ENCODE results near the gene FKBP7.

FKBP7 gene

GRCh38 chr2:178514664-178515063 is 36.3 kb upstream of the FKBP7 start:
- H3K4me1 ChIP-seq (ENCODE audit: control insufficient read depth, insufficient read depth, low read length) = no peaks in the 10 kb centered on the region
- no peaks in the 10 kb centered on the region for H3K36me3 ChIP-seq (ENCODE audit: control insufficient read depth, insufficient read depth, low read length)
- no peak overlapping the region for H3K4me3 ChIP-seq (ENCODE audit: insufficient read depth, low read depth, low read length)
- H3K9me3 ChIP-seq (ENCODE audit: control insufficient read depth, low read length) = no peaks in the 10 kb centered on the region
- H3K27ac ChIP-seq (ENCODE audit: insufficient read depth, low read depth, low read length, poor library complexity, severe bottlenecking) = no peak overlapping the region
- no peaks in the 10 kb centered on the region for H3K27me3 ChIP-seq (ENCODE audit: control insufficient read depth, insufficient read depth, low read length, poor library complexity, severe bottlenecking)
- WGBS, 2 experiments = 95 to 100% methylated on average over 2 of the region's 2 CpGs

GRCh38 chr2:178513876-178514275 is 35.5 kb upstream of the FKBP7 start:
- Histone ChIP-seq H3K36me3 (ENCODE audit: control insufficient read depth, insufficient read depth, low read length) (no peaks in the 10 kb centered on the region), H3K9me3 (ENCODE audit: control insufficient read depth, low read length) (no peaks in the 10 kb centered on the region), H3K27ac (ENCODE audit: insufficient read depth, low read depth, low read length, poor library complexity, severe bottlenecking) (no peak overlapping the region), H3K27me3 (ENCODE audit: control insufficient read depth, insufficient read depth, low read length, poor library complexity, severe bottlenecking) (no peaks in the 10 kb centered on the region), H3K4me3 (ENCODE audit: insufficient read depth, low read depth, low read length) (no peak overlapping the region), H3K4me1 (ENCODE audit: control insufficient read depth, insufficient read depth, low read length) (no peaks in the 10 kb centered on the region)
- WGBS, 2 experiments = 95 to 96% methylated on average over 4 of the region's 4 CpGs

- 82 to 96% methylated on average over 2 of the region's 2 CpGs for WGBS, 2 experiments
- H3K27me3 ChIP-seq (ENCODE audit: control insufficient read depth, insufficient read depth, low read length, poor library complexity, severe bottlenecking) = no peaks in the 10 kb centered on the region
- no peaks in the 10 kb centered on the region for H3K36me3 ChIP-seq (ENCODE audit: control insufficient read depth, insufficient read depth, low read length)
- no peaks in the 10 kb centered on the region for H3K9me3 ChIP-seq (ENCODE audit: control insufficient read depth, low read length)
- no peak overlapping the region for H3K27ac ChIP-seq (ENCODE audit: insufficient read depth, low read depth, low read length, poor library complexity, severe bottlenecking)
- H3K4me3 ChIP-seq (ENCODE audit: insufficient read depth, low read depth, low read length) = no peak overlapping the region
- no peaks in the 10 kb centered on the region for H3K4me1 ChIP-seq (ENCODE audit: control insufficient read depth, insufficient read depth, low read length)
Observed at GRCh38 chr2:178512484-178512883, 34.1 kb upstream of the FKBP7 start.

DNA sequence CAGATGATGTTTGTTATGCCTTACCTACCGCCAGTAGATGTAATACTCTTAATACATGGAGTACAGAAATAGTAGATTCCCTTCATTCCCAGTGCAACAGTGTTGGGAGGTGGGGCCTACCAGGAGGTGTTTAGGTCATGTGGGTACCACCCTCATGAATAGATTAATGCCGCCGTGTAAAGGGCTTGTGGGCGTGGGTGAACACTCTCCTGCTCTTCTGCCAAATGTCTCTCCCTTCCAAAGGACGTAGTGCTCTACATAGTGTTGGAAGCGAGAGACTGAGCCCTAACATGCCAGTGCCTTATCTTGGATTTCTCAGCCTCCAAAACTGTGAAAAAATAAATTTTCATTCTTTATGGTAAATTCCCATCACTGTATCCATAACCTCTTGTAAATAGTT is 32.0 kb upstream of the FKBP7 start:
- H3K4me3 ChIP-seq (ENCODE audit: insufficient read depth, low read depth, low read length) = no peak overlapping the region
- H3K27me3 ChIP-seq (ENCODE audit: control insufficient read depth, insufficient read depth, low read length, poor library complexity, severe bottlenecking) = no peaks in the 10 kb centered on the region
- H3K9me3 ChIP-seq (ENCODE audit: control insufficient read depth, low read length) = no peaks in the 10 kb centered on the region
- no peaks in the 10 kb centered on the region for H3K36me3 ChIP-seq (ENCODE audit: control insufficient read depth, insufficient read depth, low read length)
- H3K27ac ChIP-seq (ENCODE audit: insufficient read depth, low read depth, low read length, poor library complexity, severe bottlenecking) = no peak overlapping the region
- WGBS, 2 experiments = 92 to 98% methylated on average over 5 to 6 of the region's 6 CpGs
- H3K4me1 ChIP-seq (ENCODE audit: control insufficient read depth, insufficient read depth, low read length) = no peaks in the 10 kb centered on the region

GRCh38 chr2:178508646-178509045 is 30.2 kb upstream of the FKBP7 start:
- H3K4me1 ChIP-seq (ENCODE audit: control insufficient read depth, insufficient read depth, low read length) = no peaks in the 10 kb centered on the region
- no peaks in the 10 kb centered on the region for H3K27me3 ChIP-seq (ENCODE audit: control insufficient read depth, insufficient read depth, low read length, poor library complexity, severe bottlenecking)
- peaks cover 1% of the 10 kb centered on the region for H3K36me3 ChIP-seq (ENCODE audit: control insufficient read depth, insufficient read depth, low read length)
- 94% methylated on average over 2 of the region's 2 CpGs; no CpG with 5 or more reads in 1 of the 2 experiments for WGBS, 2 experiments
- no peak overlapping the region for H3K4me3 ChIP-seq (ENCODE audit: insufficient read depth, low read depth, low read length)
- H3K27ac ChIP-seq (ENCODE audit: insufficient read depth, low read depth, low read length, poor library complexity, severe bottlenecking) = no peak overlapping the region
- no peaks in the 10 kb centered on the region for H3K9me3 ChIP-seq (ENCODE audit: control insufficient read depth, low read length)

DNA sequence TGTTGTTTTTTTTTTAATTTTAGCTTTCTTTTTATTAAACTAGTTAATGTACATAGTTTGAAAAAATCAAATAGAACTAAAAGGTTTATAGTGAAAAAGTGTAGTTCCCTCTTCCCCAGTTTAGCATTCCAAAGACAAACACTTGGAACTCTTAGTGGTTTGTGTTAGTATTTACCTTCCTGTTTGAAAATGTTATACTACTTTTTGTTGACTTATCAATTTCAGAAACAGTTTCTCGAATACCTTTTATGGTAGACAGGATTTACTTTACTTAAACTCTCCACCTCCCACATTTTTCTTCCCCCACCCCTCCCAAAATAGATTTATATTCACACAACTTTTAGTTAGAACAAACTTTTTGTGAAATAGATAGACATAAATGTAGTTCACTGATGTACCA is 28.5 kb upstream of the FKBP7 start:
- WGBS, 2 experiments = 80 to 100% methylated on average over 1 of the region's 1 CpG

DNA sequence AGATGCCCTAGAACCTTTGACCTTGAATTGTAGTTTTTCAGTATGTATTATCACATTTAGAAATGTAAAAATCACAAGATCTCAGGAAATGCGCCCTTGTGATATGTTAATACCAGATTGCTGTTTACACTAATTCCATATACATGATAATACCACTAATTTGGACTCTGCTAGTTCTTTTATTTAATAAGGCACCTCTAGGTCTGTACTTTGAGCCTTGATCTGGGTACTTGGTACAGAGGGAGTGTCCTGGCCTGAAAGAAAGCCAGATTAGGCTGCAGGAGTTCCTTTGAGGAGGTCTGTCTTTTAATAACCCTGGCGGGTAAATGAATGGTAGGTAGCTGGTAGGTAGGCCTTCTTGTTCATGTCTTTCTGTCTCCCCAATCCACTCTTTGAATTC is 28.1 kb upstream of the FKBP7 start:
- 75 to 78% methylated on average over 1 to 2 of the region's 2 CpGs for WGBS, 2 experiments
- Histone ChIP-seq H3K4me1 (ENCODE audit: control insufficient read depth, insufficient read depth, low read length) (no peaks in the 10 kb centered on the region), H3K36me3 (ENCODE audit: control insufficient read depth, insufficient read depth, low read length) (peaks cover 12% of the 10 kb centered on the region)

More for the DNA sequence above, 28.5 kb upstream of the FKBP7 start:
- no peak overlapping the region for H3K4me3 ChIP-seq (ENCODE audit: insufficient read depth, low read depth, low read length)
- no peak overlapping the region for H3K27ac ChIP-seq (ENCODE audit: insufficient read depth, low read depth, low read length, poor library complexity, severe bottlenecking)
- no peaks in the 10 kb centered on the region for H3K4me1 ChIP-seq (ENCODE audit: control insufficient read depth, insufficient read depth, low read length)
- no peaks in the 10 kb centered on the region for H3K9me3 ChIP-seq (ENCODE audit: control insufficient read depth, low read length)
- peaks cover 8% of the 10 kb centered on the region for H3K36me3 ChIP-seq (ENCODE audit: control insufficient read depth, insufficient read depth, low read length)
- H3K27me3 ChIP-seq (ENCODE audit: control insufficient read depth, insufficient read depth, low read length, poor library complexity, severe bottlenecking) = no peaks in the 10 kb centered on the region

GRCh38 chr2:178506101-178506500 is 27.7 kb upstream of the FKBP7 start:
- no peak overlapping the region for H3K27ac ChIP-seq (ENCODE audit: insufficient read depth, low read depth, low read length, poor library complexity, severe bottlenecking)
- WGBS, 2 experiments = 89 to 95% methylated on average over 1 of the region's 1 CpG
- H3K4me3 ChIP-seq (ENCODE audit: insufficient read depth, low read depth, low read length) = no peak overlapping the region
- no peaks in the 10 kb centered on the region for H3K4me1 ChIP-seq (ENCODE audit: control insufficient read depth, insufficient read depth, low read length)
- peaks cover 12% of the 10 kb centered on the region for H3K36me3 ChIP-seq (ENCODE audit: control insufficient read depth, insufficient read depth, low read length)
- H3K27me3 ChIP-seq (ENCODE audit: control insufficient read depth, insufficient read depth, low read length, poor library complexity, severe bottlenecking) = no peaks in the 10 kb centered on the region
- H3K9me3 ChIP-seq (ENCODE audit: control insufficient read depth, low read length) = no peaks in the 10 kb centered on the region

More for the DNA sequence above, 28.1 kb upstream of the FKBP7 start:
- Histone ChIP-seq H3K9me3 (ENCODE audit: control insufficient read depth, low read length) (no peaks in the 10 kb centered on the region), H3K27ac (ENCODE audit: insufficient read depth, low read depth, low read length, poor library complexity, severe bottlenecking) (no peak overlapping the region), H3K4me3 (ENCODE audit: insufficient read depth, low read depth, low read length) (no peak overlapping the region), H3K27me3 (ENCODE audit: control insufficient read depth, insufficient read depth, low read length, poor library complexity, severe bottlenecking) (no peaks in the 10 kb centered on the region)

DNA sequence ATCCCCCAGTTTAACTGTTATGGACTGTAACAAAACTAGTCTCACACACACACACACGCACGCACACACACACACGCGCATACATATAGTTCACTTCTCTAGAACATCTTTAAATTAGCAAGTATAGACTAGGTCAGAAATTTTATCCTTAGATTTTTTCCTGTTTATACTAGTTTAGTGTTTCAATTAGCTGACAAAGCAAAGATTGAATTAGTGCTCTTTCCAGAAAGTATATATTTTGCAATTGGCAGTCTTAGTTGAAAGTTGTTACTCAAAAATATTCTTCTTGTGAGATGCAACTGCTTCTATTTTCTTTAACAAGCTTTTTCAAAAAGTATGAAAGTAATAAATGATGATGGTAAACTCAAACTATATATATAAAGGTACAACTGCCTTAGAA is 24.4 kb upstream of the FKBP7 start:
- no peaks in the 10 kb centered on the region for H3K4me1 ChIP-seq (ENCODE audit: control insufficient read depth, insufficient read depth, low read length)
- no peaks in the 10 kb centered on the region for H3K9me3 ChIP-seq (ENCODE audit: control insufficient read depth, low read length)
- no peak overlapping the region for H3K4me3 ChIP-seq (ENCODE audit: insufficient read depth, low read depth, low read length)
- 73 to 74% methylated on average over 4 of the region's 4 CpGs for WGBS, 2 experiments
- H3K27me3 ChIP-seq (ENCODE audit: control insufficient read depth, insufficient read depth, low read length, poor library complexity, severe bottlenecking) = no peaks in the 10 kb centered on the region
- H3K27ac ChIP-seq (ENCODE audit: insufficient read depth, low read depth, low read length, poor library complexity, severe bottlenecking) = no peak overlapping the region
- peaks cover 17% of the 10 kb centered on the region for H3K36me3 ChIP-seq (ENCODE audit: control insufficient read depth, insufficient read depth, low read length)

DNA sequence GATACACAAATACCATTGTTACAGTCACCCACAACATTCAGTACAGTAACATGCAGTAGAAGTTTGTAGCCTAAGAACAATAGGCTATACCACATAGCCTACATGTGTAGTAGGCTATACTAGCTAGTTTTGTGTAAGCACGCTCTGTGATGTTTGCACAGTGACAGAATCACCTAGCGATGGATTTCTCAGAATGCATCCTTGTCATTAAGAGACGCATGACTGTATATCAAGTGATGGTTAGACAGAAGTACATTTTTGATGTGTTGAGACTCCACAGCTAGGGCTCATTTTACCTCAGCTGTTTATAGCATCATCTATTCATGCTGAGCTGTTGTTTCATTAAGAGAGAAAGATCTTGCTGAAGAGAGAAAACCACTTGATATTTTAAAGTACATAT is 21.2 kb upstream of the FKBP7 start:
- no peaks in the 10 kb centered on the region for H3K9me3 ChIP-seq (ENCODE audit: control insufficient read depth, low read length)
- H3K27me3 ChIP-seq (ENCODE audit: control insufficient read depth, insufficient read depth, low read length, poor library complexity, severe bottlenecking) = no peaks in the 10 kb centered on the region
- WGBS, 2 experiments = 98% methylated on average over 3 of the region's 3 CpGs
- no peak overlapping the region for H3K4me3 ChIP-seq (ENCODE audit: insufficient read depth, low read depth, low read length)
- H3K36me3 ChIP-seq (ENCODE audit: control insufficient read depth, insufficient read depth, low read length) = peaks cover 17% of the 10 kb centered on the region
- H3K27ac ChIP-seq (ENCODE audit: insufficient read depth, low read depth, low read length, poor library complexity, severe bottlenecking) = no peak overlapping the region
- no peaks in the 10 kb centered on the region for H3K4me1 ChIP-seq (ENCODE audit: control insufficient read depth, insufficient read depth, low read length)

- no peaks in the 10 kb centered on the region for H3K27me3 ChIP-seq (ENCODE audit: control insufficient read depth, insufficient read depth, low read length, poor library complexity, severe bottlenecking)
- H3K9me3 ChIP-seq (ENCODE audit: control insufficient read depth, low read length) = no peaks in the 10 kb centered on the region
- no peaks in the 10 kb centered on the region for H3K4me1 ChIP-seq (ENCODE audit: control insufficient read depth, insufficient read depth, low read length)
- H3K27ac ChIP-seq (ENCODE audit: insufficient read depth, low read depth, low read length, poor library complexity, severe bottlenecking) = no peak overlapping the region
- no peak overlapping the region for H3K4me3 ChIP-seq (ENCODE audit: insufficient read depth, low read depth, low read length)
- peaks cover 18% of the 10 kb centered on the region for H3K36me3 ChIP-seq (ENCODE audit: control insufficient read depth, insufficient read depth, low read length)
Observed at GRCh38 chr2:178498137-178498536, 19.7 kb upstream of the FKBP7 start.

Measured in ectodermal cell (in vitro differentiated cells).